HG03108 (cell line): ENCODE measurements around the gene LONRF2.

ENCODE experiments used
- ATAC-seq: cut with Tn5 transposase; IDR thresholded peaks from one replicate; pipeline ENCODE4 v1.9.1; 2021; ENCODE audit warnings: moderate library complexity; ENCODE audit not compliant: unreplicated experiment

Gene LONRF2

DNA sequence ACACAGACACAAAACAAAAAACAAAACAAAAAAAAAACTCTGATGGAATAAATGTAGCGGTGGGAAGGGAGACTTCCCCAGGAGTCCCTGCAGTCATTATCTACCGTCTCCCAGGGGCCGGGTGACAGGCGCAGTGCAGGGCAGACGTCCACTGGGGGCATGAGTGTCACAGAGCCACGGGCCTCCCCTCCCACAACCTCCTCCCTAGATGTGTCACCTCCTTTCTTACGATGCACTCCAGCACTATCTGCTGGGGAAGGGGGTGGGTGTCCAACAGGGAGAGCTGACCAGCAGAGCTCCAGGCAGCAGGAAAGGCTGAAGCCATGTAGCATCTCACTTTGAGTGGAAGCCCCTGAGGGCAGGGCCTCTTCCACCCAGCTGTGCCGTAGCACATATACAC, 84.5 kb downstream of the LONRF2 start:
- no peak for ATAC-seq

DNA sequence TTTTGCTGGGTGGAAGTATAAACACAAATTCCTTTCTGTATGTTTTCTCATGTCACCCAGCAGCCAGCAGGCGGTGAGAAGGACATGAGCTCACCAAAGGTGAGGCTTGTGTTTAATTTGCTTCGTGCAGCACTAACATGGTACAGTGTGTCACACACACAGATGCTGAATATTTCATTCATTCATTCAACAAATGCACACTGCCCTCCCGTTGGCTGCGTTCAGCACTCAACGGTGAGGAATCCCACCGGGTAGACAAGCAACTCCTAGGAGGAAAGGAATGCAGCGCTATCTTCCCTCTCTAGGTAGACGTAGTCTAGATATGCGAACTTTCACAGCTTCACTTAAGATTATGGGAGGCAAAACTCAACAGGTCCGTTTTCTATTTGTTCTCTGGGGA, 85.1 kb downstream of the LONRF2 start:
- ATAC-seq: no peak

DNA sequence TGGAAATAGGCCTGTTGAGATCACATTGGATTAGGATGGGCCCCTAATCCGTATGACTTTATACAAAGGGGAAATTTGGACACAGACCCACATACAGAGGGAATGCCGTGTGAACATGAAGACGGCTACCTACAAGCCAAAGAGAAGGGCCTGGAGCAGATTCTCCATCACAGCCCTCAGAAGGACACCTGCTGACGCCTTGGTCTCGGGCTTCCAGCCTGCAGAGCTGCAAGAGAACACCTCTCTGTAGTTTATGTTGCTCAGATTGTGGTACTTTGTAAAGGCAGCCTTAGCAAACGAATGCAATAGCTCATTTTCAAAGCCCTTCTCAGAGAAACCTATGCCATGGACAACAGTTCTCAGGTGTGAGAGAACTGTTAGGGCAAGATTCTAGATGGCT, 86.1 kb downstream of the LONRF2 start:
- ATAC-seq: no peak

DNA sequence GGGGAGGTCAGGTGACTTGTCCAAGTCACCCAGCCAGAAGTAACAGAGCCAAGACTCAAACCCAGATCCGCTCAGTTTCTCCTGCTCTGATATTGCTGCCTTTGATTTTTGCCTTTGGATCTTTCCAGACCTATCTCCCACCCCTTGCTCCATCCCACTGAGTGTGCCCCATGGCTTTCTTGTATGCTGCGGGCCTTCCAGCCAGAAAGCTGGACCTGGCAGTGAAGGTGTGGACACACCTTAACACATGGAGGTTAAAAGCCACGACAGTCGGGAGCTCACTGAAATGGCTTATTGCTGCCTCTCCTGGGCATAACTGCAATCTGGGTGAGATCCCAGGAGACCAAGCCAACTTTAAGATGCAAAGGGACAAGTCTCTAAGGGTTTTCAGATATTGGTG, 86.7 kb downstream of the LONRF2 start:
- no peak for ATAC-seq

DNA sequence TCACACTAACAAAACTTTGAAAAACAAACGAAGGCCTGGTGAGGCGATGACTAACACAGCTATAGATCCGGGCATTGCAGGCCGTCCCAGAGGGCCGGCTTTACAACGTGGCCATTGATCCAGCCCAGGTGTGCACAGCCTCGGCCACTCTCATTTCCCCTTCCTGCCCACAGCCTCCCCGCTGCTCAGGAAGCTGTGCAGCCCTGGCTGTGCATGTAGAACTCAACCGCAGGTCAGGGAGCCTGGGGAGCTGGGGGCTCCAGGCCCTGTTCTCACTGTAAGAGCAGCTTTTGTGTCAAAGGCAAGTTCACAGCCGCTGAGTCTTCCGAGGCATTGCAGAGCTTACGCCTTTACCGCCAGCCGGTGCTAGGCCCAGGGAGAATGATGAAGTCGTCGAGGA, 87.2 kb downstream of the LONRF2 start:
- ATAC-seq: peak; percentile 97

DNA sequence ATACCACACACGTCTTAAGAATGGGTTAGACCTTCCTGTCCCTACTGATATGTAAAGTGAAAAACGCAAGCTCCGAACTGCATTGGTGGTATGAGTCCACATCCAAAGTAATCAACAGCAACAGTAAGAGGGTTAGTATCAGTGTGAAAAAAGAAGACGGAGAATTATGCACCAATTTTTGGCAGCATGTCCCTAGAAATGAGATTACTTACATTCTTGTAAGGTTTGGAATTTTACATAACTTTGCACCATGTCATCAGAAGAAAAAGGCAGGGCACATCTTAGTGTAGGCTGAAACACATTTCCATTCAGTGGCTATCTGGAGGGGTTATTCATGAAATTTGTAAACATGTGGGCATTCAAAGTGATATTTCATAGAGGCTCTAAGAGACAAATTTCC, 88.2 kb downstream of the LONRF2 start:
- ATAC-seq: no peak

DNA sequence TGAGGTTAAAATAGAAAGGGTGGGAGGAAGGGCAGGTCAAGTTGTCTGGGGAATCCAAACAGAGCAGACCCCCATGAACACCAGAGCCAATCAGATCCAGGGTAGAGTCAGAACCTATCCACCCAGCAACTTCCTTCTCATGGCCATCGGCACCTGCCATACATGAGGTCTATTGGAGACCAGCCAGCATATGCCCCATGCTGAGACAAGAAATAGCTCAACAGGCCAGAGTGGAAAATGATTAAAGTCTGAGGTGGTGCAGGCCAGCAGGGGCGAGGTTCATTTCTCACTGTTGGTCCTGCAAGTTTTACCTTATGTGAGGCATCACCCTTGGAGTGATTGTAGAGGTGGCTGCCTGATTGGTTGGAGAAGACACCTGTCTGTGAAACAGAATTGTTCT, 89.2 kb downstream of the LONRF2 start:
- ATAC-seq: no peak

DNA sequence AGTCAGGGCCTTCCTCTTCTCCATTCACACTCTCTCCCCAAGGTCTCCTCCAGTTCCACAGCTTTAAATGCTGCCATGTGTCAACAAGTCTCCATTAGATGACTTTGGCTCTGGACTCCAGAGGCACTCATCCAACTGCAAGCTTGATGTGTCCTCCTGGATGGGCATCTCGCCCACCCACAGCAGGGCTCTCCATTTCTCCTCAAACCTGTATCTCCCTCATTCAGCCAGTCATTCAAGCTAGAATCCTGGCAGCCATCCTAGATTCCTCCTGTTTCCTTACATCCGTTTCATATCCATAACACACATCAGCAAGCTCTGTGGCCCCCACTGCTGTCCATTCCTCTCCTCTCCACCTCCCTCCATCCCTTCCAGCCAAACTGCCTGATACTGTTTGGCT, 91.5 kb downstream of the LONRF2 start:
- no peak for ATAC-seq

DNA sequence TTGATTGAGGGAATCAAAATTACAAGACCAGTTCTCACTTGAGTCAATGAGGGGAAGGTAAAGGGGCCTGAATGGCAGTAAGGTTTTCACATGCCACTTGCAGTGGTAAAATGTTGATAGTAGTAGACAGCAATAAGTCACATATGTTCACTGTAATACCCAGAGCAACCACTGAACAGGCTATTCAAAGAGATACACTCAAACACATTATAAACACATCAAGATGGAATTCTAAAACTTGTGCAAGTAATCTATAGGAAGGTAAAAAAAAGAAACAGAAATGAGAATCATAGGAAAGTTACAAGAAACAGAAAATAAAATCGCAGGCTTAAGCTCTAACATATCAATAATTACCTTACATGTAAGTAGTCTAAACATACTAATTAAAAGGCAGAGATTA, 93.3 kb downstream of the LONRF2 start:
- ATAC-seq: no peak

DNA sequence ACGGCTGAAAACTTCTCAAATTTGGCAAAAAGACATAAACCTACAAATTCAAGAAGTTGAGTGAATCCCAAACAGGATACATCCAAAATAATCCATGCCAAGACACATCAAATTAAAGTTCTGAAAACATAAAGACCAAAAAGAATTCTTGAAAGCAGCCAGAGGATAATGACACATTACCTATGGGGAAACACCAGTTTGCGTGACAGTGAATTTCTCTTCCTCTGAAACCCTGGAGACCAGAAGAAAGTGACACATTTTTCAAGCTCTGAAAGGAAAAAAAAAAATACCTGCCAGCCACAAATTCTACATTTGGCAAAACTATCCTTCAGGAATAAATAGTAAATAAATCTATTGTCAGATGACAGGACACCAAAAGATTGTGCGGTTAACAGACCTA, 93.9 kb downstream of the LONRF2 start:
- ATAC-seq: no peak

DNA sequence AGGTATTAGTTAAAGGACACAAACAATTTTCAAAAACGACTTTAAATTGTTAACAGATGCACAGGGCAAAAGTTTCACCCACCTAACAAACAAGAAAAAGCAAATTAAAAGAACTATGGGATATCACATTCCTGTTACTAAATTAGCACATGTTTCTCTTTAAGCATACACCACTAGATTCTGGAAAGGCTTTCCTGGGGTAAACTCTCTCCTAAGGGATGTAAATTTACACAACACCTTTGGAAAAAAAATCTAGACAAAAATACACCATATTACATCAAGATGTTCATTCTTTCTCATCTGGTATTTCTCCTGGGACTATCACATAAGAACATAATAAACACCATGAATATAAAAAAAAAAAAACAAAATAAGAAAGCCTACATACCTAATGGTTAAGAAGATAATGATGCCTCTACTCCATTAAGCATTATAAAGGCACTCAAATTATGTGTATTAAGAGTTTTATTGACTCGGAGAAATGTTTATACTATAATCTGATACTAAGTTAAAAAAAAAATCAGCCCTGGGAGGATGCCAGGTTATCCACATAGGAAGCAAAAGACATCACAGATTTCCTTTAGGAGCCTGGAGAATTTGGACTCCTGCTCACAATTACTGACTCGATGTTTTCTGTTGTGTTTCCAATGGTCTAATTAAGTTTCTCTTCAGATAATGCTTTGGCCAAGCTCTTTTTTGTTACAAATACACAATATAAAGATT, 97.2 kb downstream of the LONRF2 start:
- no peak for ATAC-seq

DNA sequence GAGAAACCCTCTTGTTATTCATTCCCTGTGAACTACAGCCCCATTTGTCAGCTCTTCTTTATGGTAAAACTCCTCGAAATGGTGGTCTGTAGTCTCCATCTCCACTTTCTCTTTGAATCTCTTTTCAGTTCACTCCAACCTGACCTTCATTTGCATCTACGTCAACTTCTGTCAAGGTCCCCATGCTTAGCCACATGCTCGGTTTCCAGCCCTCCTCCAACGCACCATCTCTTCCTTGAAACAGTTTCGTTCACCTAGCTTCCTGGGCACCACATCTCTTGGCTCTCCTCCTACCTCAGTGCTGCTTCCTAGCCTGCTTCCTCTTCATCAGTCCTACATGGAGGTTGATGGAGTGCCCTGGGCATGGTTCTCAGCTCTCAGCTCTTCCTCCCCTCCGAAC, 98.8 kb downstream of the LONRF2 start:
- ATAC-seq: no peak
